Activated CD4-positive, alpha-beta T cell treated with anti-CD3 and anti-CD28 coated beads, Interleukin-2, Interleukin-6, amounts not matched to agents 100 ng/mL and 50 ng/mL, durations not matched to agents 16 hours and 8 hours (primary cell): ENCODE measurements around the gene NCAN.

Source experiments
- DNase-seq: peaks from one replicate; pipeline ENCODE4 v3.0.0-alpha.2; 2020

Gene NCAN

GRCh38 chr19:19262190-19263057 is 50.7 kb downstream of the NCAN start:
- DNase-seq = no peak

- no peak for DNase-seq
Observed at GRCh38 chr19:19263886-19264487, 52.2 kb downstream of the NCAN start.

DNA sequence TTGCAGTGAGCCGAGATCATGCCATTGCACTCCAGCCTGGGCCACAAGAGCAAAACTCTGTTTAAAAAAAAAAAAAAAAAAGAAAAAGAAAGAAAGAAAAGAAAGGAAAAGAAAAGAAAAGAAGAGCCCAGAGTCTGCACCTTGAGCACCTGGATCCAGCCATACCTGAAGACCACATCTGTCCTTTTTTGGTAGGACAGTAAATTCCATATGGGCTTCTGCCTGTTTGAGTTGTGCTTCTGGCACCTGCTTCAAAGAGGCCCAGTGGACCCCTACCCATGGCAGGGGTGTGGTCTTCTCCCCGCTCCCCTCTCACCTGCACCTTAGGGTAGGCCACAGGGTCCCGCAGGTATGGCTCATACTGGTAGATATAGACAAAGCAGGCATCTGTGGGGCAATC is 55.5 kb downstream of the NCAN start:
- no peak for DNase-seq

DNA sequence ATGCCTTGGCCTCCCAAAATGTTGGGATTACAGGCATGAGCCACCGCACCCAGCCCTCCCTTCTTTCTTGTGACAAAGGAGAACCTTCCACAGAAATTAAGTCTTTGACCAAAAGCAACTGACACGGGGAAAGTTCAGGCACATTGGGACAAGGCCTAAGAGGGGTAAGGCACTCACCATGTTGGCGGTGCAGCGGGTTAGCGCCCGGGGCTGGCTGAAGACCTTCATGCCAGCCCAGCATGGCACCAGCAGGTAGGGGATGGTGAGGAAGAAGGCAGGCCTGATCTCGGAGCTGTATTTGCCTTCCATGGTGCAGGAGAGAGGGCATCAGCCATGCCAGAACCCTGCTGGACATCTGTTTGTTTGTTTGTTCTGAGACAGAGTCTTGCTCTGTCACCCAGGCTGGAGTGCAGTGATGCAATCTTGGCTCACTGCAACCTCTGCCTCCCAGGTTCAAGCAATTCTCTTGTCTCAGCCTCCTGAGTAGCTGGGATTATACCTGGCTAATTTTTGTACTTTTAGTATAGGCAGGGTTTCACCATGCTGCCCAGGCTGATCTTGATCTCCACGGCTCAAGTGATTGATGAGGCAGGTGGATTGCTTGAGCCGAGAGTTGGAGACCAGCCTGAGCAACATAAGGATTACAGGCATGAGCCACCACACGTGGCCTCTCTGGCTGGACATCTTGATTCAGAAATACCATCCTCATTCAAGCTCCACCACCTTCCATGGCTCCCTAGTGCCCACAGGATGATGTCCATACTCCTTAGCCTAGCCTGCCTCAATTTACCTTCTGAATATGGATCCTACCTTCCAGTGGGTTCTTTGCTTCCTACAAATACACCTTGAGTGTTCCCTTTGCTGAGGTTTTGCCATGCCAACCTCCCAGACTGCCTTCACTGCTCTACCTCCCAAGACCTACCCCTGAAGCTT is 57.0 kb downstream of the NCAN start:
- DNase-seq = no peak

DNA sequence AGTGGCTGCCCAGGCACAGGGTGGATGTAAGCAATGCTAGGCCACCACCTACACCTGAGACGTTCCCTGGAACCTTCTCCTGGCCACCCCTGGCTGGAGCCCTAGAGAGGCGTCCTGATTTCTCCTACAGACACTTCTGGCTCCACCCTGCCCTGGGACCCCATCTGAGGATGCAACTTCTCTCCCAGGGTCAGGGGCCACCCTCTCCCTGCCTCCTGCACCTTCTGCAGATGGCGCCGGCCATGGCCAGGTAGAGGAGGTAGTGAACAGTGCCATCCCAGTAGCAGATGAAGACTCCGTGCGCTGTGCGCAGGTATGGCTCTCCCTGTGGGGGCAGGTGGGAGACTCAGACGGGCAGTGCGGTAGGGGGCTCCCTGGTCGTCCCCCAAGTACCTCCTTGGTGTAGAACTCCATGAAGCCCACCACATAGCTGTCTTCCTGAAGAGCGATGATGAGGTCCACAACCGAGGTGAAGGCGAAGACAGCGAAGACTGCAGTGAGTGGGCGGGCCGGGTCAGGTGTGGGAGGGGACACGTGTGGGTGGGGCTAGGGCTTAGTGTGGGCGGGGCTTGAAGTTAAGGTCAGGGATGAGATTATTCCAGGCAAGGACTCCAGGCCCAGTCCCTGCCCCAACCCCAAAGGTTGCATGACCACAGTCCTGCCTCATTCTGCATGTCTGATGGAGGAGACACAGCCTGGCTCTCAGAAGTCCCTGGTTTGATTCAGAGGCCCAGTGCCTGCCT is 58.4 kb downstream of the NCAN start:
- no peak for DNase-seq

DNA sequence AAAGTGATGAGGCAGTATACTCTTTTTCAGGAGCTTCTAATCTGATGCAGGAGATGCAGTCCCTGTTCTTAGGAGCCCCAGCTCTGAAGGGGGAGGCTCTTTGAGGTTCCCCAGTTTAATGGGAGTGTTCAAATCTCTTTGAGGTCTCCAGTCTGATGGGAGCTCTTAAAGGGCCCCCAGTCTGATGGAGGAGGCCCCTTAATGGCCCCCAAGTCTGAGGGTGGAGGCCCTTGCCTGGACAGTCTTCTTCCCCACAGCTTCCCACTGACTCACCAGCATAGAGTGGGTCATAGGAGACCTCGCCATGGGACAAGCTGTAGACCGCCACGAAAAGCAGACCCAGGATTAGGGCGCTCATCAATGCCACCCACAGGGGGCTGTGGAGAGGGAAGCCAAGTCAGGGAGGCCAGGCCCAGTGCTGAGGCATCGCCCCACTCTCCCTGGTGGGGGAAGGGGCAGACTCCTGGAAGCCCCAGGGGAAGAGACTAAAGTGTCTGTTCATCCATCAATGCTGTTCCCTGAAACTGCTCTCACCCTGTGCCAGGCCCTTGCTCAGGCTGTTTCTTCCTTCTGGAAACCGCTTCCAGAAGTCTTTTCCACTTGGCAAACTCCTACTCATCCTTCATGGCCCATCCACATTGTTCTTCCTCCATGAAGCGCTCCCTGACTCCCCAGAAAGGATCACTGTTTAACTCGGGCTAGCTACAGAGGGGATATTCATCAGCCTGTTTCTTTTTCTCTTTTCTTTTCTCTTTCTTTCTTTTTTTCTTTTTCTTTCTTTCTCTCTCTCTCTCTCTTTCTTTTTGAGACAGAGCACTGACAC is 59.2 kb downstream of the NCAN start:
- DNase-seq = no peak

- no peak for DNase-seq
Observed at GRCh38 chr19:19271828-19272599, 60.3 kb downstream of the NCAN start.

DNA sequence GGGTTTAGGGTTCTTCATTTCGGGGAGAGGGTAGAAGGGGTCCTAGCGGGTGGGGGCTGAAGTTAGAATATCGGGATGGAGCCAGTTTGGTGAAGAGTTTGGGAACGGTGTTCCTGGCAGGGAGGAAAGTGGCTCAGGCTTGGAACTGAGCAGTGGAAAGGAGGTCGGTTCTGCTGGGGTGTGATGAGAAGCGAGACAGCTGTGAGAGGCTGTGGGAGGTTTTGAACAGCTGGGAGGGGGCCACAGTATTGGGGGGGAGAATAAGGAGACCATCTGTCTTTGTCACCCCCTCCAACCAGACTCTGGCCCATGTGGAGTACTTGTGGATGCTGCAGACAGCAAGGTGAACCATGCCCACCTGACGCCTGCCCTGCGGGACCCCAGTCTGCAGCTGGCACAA is 62.4 kb downstream of the NCAN start:
- no peak for DNase-seq

GRCh38 chr19:19274716-19275565 is 63.2 kb downstream of the NCAN start:
- no peak for DNase-seq

GRCh38 chr19:19276386-19276785 is 64.6 kb downstream of the NCAN start:
- no peak for DNase-seq

GRCh38 chr19:19276851-19277250 is 65.1 kb downstream of the NCAN start:
- DNase-seq = no peak

DNA sequence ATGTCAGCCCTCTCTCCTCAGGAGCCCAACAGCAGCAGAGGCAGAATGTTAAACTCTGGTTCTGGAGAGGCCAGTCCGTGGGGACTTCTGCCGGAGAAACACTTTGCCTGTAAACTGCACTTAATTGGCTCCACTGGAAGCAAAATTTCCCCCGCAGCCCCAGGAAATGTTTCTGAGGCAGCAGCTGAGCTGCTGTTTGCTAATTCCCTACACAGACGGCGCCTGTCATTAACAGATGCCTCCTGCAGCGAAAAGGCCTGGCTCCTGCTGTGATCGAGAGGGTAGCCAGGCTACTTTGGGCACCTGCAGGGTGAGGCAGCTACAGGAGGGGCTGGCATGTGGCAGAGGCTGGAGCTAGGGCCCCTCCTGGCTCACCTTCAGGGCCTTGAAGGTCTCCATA is 66.6 kb downstream of the NCAN start:
- DNase-seq = no peak

DNA sequence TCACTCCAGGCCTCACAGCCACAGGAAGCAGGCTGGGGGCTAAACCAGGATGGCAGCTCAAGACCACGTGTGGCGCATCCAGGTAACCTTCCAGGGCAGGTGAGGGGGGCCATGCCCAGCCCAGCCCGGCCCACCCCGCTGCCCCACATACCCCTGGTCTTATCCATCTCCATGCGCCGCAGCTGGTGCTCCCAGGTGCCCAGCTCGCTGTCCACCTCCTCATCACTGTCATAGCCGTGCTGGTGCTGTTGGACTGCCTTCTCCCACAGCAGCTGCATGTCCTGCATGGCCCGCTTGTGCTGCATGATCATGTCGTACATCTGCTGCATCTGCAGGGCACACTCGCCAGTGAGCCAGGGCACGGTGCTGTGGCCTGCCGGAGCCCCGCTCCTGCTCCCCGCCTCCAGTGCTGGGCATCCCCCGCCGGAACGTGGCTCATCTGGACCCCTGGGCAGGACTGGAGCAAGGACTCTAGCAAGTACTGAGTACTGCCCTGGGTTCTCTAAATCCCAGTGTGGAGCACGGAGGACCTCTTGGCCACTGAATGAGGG is 67.4 kb downstream of the NCAN start:
- DNase-seq = no peak

GRCh38 chr19:19279853-19280252 is 68.1 kb downstream of the NCAN start:
- no peak for DNase-seq

DNA sequence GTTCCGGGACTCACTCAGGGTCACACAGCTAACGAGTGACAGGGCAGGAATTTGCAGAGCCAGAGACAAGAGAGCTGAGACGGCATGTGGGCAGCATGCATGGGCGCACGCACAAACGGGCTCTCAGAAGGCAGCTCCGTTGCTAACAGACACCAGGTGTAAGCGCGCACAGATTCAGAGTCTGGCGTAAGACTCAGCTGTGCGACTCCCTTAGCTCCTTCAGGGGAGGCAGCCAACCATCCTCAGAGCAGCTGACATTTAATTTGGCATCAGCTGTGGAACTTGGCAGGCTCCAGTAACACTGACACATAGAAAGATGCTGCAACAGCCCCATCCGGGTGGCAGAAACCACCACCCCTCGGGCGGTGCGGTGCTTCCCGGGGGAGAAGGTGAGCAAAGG is 68.8 kb downstream of the NCAN start:
- DNase-seq = no peak

DNA sequence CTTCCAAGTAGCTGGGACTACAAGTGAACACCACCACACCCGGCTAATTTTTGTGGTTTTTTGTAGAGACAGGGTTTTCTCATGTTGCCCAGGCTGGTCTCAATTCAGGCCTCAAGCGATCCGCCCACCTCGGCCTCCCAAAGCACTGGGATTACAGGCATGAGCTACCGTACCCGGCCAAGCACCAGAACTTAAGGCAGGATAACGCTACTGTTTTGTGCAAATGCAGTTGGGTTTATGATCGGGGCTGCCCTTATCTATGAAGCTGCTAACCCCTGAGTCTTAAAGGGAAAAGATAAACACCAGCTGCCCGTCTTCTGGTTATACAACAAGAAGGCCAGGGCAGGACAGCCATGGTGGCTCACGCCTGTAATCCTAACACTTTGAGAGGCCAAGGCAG is 73.9 kb downstream of the NCAN start:
- DNase-seq = no peak

- no peak for DNase-seq
Observed at GRCh38 chr19:19292607-19293006, 80.8 kb downstream of the NCAN start.

DNA sequence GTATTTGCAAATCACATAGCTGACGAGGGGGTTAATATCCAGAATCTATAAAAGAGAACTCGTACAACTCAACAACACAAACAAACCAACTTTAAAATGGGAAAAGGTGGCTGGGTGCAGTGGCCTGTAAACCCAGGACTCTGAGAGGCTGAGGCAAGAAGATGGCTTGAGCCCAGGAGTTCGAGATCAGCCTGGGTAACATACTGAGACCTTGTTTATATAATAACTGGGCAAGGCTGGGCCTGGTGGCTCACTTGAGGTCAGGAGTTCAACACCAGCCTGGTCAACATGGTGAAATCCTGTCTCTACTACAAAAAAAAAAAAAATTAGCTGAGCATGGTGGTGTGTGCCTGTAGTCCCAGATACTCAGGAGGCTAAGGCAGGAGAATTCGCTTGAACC is 83.2 kb downstream of the NCAN start:
- no peak for DNase-seq

- DNase-seq = no peak
Observed at GRCh38 chr19:19296953-19297689, 85.4 kb downstream of the NCAN start.
